Uterus (tissue), 4 donors: ENCODE measurements around the gene SEC24A. TPM values are rescaled to one million over a fixed set of nuclear protein-coding genes. Genes with fewer than 3 reads are reported as not detected.
"Not testable (repeated sequence)": the region's sequence is repeated elsewhere in the genome, so short reads cannot be mapped to it uniquely, and the experiment has no call there.

Experiments
- DNase-seq, 2 donors: peaks; one replicate each; pipeline ENCODE4 v3.0.0-alpha.2; 2019 to 2020
- H3K27ac ChIP-seq, 2 donors: fragments of 200-600 bp; sonication (generic); 1 replicate in 1 of 2; 2 replicates in 1 of 2; pipeline ENCODE4 v1.5.1; 2016 to 2018
- H3K27me3 ChIP-seq, 2 donors: fragments of 200-600 bp; sonication (generic); one replicate each; pipeline ENCODE4 v1.5.1; 2018 to 2019; ENCODE audit warnings: control low read depth in 1 of 2
- H3K36me3 ChIP-seq, 2 donors: fragments of 200-600 bp; sonication (generic); one replicate each; pipeline ENCODE4 v1.5.1; 2019; ENCODE audit warnings: control low read depth in 1 of 2
- H3K4me1 ChIP-seq, 2 donors: fragments of 200-600 bp; sonication (generic); one replicate each; pipeline ENCODE4 v1.5.1; 2018 to 2019; ENCODE audit warnings: control low read depth in 1 of 2
- H3K4me3 ChIP-seq, 2 donors: fragments of 200-600 bp; sonication (generic); 1 replicate in 1 of 2; 2 replicates in 1 of 2; pipeline ENCODE4 v1.5.1; 2018 to 2019; ENCODE audit warnings: mild to moderate bottlenecking in 1 of 2
- H3K9me3 ChIP-seq, 2 donors: fragments of 200-600 bp; sonication (generic); one replicate each; pipeline ENCODE4 v1.5.1; 2019; ENCODE audit warnings: control low read depth in 1 of 2
- CTCF ChIP-seq, 4 experiments: fragments of 200-600 bp in 2 of 4; fragments of 450-650 bp in 2 of 4; sonication (generic) in 2 of 4; IDR thresholded peaks; one replicate each; pipeline ENCODE4 v1.5.1; 2016 to 2019; ENCODE audit warnings: antibody characterized with exemption in 4 of 4, mild to moderate bottlenecking in 2 of 4, moderate library complexity in 1 of 4
- POLR2A ChIP-seq, 2 donors: fragments of 450-650 bp; IDR thresholded peaks; one replicate each; pipeline ENCODE4 v1.6.1; 2016; ENCODE audit warnings: antibody characterized with exemption in 2 of 2, mild to moderate bottlenecking in 1 of 2, moderate library complexity in 1 of 2
- intact Hi-C: fragments of 100-400 bp; cut with DNase I; formaldehyde crosslinking; loops from one replicate; pipeline ENCODE4 v1.15.1; 2023; ENCODE audit warnings: low total_unique reads
- total RNA-seq, 4 donors: library from RNA; depleted of rRNA in 3 of 4; stranded (reverse); fragments of >200 nt in 3 of 4; gene quantifications; one replicate each; pipeline versions ENCODE4 v1.1.0 to v1.2.4, GENCODE V29; 2014 to 2023
- donor health status: DM: yes; HTN: yes; CAD: no.

The SEC24A gene
- total RNA-seq, 4 donors from 2014 or later = 7.2 to 51.3 (median 30.7) TPM

GRCh38 chr5:134614450-134615085 is 34.0 kb upstream of the SEC24A start:
- Histone ChIP-seq H3K4me3 (no peak overlapping the region), H3K9me3 (no peaks in the 10 kb centered on the region), H3K36me3 (no peaks in the 10 kb centered on the region), H3K4me1 (no peaks in the 10 kb centered on the region), H3K27ac (no peak overlapping the region), H3K27me3 (no peaks in the 10 kb centered on the region)
- intact Hi-C loops = no loop called here
- TF ChIP-seq POLR2A (IDR thresholded peaks at IDR 0.05) = no peak
- no peak for TF ChIP-seq CTCF (IDR thresholded peaks at IDR 0.05)
- DNase-seq = no peak

- TF ChIP-seq POLR2A (IDR thresholded peaks at IDR 0.05) = no peak
- TF ChIP-seq CTCF (IDR thresholded peaks at IDR 0.05) = no peak
- Histone ChIP-seq H3K36me3 (no peaks in the 10 kb centered on the region), H3K4me3 (no peak overlapping the region), H3K9me3 (no peaks in the 10 kb centered on the region), H3K27me3 (no peaks in the 10 kb centered on the region), H3K27ac (no peak overlapping the region), H3K4me1 (no peaks in the 10 kb centered on the region)
- intact Hi-C loops = no loop called here
- no peak for DNase-seq
Measured at GRCh38 chr5:134620634-134621033, 28.0 kb upstream of the SEC24A start.

- H3K27me3 ChIP-seq = no peaks in the 10 kb centered on the region
- intact Hi-C loops = no loop called here
- no peaks in the 10 kb centered on the region for H3K4me1 ChIP-seq
- H3K36me3 ChIP-seq = no peaks in the 10 kb centered on the region
- DNase-seq = no peak
- no peaks in the 10 kb centered on the region for H3K9me3 ChIP-seq
- no peak overlapping the region for H3K4me3 ChIP-seq
- no peak overlapping the region for H3K27ac ChIP-seq
- no peak for TF ChIP-seq POLR2A (IDR thresholded peaks at IDR 0.05)
Measured at GRCh38 chr5:134625559-134625958, 23.0 kb upstream of the SEC24A start.

- Histone ChIP-seq H3K27me3 (no peaks in the 10 kb centered on the region), H3K4me3 (no peak overlapping the region), H3K4me1 (no peaks in the 10 kb centered on the region), H3K9me3 (no peaks in the 10 kb centered on the region), H3K36me3 (no peaks in the 10 kb centered on the region), H3K27ac (no peak overlapping the region)
- intact Hi-C loops = no loop called here
- DNase-seq = no peak
- TF ChIP-seq CTCF (IDR thresholded peaks at IDR 0.05) = no peak
- TF ChIP-seq POLR2A (IDR thresholded peaks at IDR 0.05) = no peak
Measured at GRCh38 chr5:134626369-134627014, 22.1 kb upstream of the SEC24A start.

- no peak overlapping the region for H3K27ac ChIP-seq
- no peaks in the 10 kb centered on the region for H3K9me3 ChIP-seq
- no peak for TF ChIP-seq CTCF (IDR thresholded peaks at IDR 0.05)
- no peak for TF ChIP-seq POLR2A (IDR thresholded peaks at IDR 0.05)
- intact Hi-C loops = no loop called here
- H3K4me3 ChIP-seq = no peak overlapping the region
- DNase-seq = no peak
- H3K27me3 ChIP-seq = no peaks in the 10 kb centered on the region
- H3K4me1 ChIP-seq = no peaks in the 10 kb centered on the region
- H3K36me3 ChIP-seq = no peaks in the 10 kb centered on the region
Measured at GRCh38 chr5:134634227-134634626, 14.4 kb upstream of the SEC24A start.

- intact Hi-C loops, H3K27me3 ChIP-seq, DNase-seq, H3K4me3 ChIP-seq, H3K36me3 ChIP-seq, H3K4me1 ChIP-seq, H3K27ac ChIP-seq, H3K9me3 ChIP-seq: not testable (repeated sequence)
Measured at GRCh38 chr5:134635366-134635765, 13.2 kb upstream of the SEC24A start.
